Measurements from ENCODE around the gene ANO2.

DNA sequence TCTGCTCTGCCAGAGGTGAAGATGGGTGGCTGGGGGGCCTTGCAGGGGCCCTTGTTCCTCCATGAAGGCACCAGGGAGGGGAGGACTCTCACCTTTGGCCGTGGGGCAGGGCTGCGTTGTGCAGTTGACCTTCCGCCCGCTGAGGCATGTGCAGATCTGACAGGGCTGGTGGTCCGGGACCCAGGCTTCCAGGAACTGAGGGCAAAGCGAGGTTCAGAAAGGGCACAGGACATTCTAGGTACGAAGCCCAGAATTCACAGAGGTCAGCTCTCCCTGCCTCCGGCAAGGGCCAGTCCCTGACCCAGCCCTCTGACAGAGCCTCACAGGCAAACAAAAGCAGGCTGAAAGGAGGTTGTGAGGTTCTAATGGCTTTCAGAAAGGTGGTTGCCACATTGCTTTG lies 40.4 kb upstream of the ANO2 start:
- TF ChIP-seq, protein P1, sequence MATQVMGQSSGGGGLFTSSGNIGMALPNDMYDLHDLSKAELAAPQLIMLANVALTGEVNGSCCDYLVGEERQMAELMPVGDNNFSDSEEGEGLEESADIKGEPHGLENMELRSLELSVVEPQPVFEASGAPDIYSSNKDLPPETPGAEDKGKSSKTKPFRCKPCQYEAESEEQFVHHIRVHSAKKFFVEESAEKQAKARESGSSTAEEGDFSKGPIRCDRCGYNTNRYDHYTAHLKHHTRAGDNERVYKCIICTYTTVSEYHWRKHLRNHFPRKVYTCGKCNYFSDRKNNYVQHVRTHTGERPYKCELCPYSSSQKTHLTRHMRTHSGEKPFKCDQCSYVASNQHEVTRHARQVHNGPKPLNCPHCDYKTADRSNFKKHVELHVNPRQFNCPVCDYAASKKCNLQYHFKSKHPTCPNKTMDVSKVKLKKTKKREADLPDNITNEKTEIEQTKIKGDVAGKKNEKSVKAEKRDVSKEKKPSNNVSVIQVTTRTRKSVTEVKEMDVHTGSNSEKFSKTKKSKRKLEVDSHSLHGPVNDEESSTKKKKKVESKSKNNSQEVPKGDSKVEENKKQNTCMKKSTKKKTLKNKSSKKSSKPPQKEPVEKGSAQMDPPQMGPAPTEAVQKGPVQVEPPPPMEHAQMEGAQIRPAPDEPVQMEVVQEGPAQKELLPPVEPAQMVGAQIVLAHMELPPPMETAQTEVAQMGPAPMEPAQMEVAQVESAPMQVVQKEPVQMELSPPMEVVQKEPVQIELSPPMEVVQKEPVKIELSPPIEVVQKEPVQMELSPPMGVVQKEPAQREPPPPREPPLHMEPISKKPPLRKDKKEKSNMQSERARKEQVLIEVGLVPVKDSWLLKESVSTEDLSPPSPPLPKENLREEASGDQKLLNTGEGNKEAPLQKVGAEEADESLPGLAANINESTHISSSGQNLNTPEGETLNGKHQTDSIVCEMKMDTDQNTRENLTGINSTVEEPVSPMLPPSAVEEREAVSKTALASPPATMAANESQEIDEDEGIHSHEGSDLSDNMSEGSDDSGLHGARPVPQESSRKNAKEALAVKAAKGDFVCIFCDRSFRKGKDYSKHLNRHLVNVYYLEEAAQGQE (IDR thresholded peaks at IDR 0.05; ENCODE audit: insufficient read depth in 1 of 2, low read depth in 2 of 2, low read length in 2 of 2), result no peak
- TF ChIP-seq POLR2AphosphoS5 (IDR thresholded peaks at IDR 0.05; ENCODE audit: low read depth, low read length) (no peak), SIN3A (IDR thresholded peaks at IDR 0.05; ENCODE audit: borderline replicate concordance, insufficient read depth, low read length) (no peak)
